SK-N-MC (cell line): ENCODE results near the gene SNAP47.

Experiments
- DNase-seq: peaks from one replicate; pipeline ENCODE4 v3.0.0-alpha.2; 2011; ENCODE audit warnings: low read depth, low spot score
- H3K27ac ChIP-seq: fragments of 200-600 bp; sonication (generic); 2 replicates; pipeline ENCODE4 v1.5.1; 2016; ENCODE audit warnings: mixed run types
- H3K36me3 ChIP-seq: fragments of 200-600 bp; sonication (generic); 2 replicates; pipeline ENCODE4 v1.6.1; 2017; ENCODE audit warnings: antibody characterized with exemption, low read length, mixed read lengths; ENCODE audit not compliant: insufficient read depth
- H3K4me3 ChIP-seq: fragments of 200-600 bp; sonication (generic); 2 replicates; pipeline ENCODE4 v1.5.1; 2016
- H3K9ac ChIP-seq: fragments of 200-600 bp; sonication (generic); 2 replicates; pipeline ENCODE4 v1.8.0; 2017; ENCODE audit warnings: mixed run types, mixed read lengths; ENCODE audit not compliant: insufficient read length
- H3K9me3 ChIP-seq: fragments of 200-600 bp; sonication (generic); 2 replicates; pipeline ENCODE4 v1.6.1; 2017; ENCODE audit warnings: low read depth, mild to moderate bottlenecking, antibody characterized with exemption, low read length, moderate library complexity, mixed read lengths
- EZH2 ChIP-seq: fragments of 200-600 bp; sonication (generic); IDR thresholded peaks from one replicate; pipeline ENCODE4 v1.6.1; 2017; ENCODE audit warnings: antibody characterized with exemption
- FOXP2 ChIP-seq: optimal IDR thresholded peaks from 2 replicates; pipeline ENCODE3; 2011; ENCODE audit warnings: mild to moderate bottlenecking, moderate library complexity; ENCODE audit not compliant: insufficient read depth; ENCODE audit errors: extremely low read length, control extremely low read depth
- POLR2AphosphoS5 ChIP-seq: IDR thresholded peaks from 2 replicates; pipeline ENCODE4 v1.6.1; 2012; ENCODE audit warnings: mild to moderate bottlenecking, low read depth, low read length, borderline replicate concordance

Gene SNAP47

GRCh38 chr1:227730630-227731151, 4.5 kb upstream of the SNAP47 start:
- Histone ChIP-seq H3K9me3 (no peaks in the 10 kb centered on the region), H3K4me3 (no peak overlapping the region), H3K27ac (no peak overlapping the region), H3K36me3 (peaks cover 15% of the 10 kb centered on the region), H3K9ac (no peak overlapping the region)
- no peak for TF ChIP-seq EZH2
- TF ChIP-seq POLR2AphosphoS5 = no peak
- TF ChIP-seq FOXP2 = no peak
- no peak for DNase-seq

GRCh38 chr1:227731241-227731677, 4.0 kb upstream of the SNAP47 start:
- DNase-seq = no peak
- H3K36me3 ChIP-seq = peaks cover 15% of the 10 kb centered on the region
- no peak overlapping the region for H3K27ac ChIP-seq
- TF ChIP-seq EZH2 (no peak), FOXP2 (no peak), POLR2AphosphoS5 (no peak)
- no peak overlapping the region for H3K4me3 ChIP-seq
- no peak overlapping the region for H3K9ac ChIP-seq
- H3K9me3 ChIP-seq = no peaks in the 10 kb centered on the region

- Histone ChIP-seq H3K4me3 (no peak overlapping the region), H3K9ac (no peak overlapping the region), H3K27ac (no peak overlapping the region), H3K36me3 (peaks cover 15% of the 10 kb centered on the region), H3K9me3 (no peaks in the 10 kb centered on the region)
- DNase-seq = no peak
- TF ChIP-seq EZH2 (no peak), POLR2AphosphoS5 (no peak), FOXP2 (no peak)
Observed at GRCh38 chr1:227731696-227732585, 3.3 kb upstream of the SNAP47 start.

- peaks cover 15% of the 10 kb centered on the region for H3K36me3 ChIP-seq
- no peak overlapping the region for H3K27ac ChIP-seq
- no peak for TF ChIP-seq EZH2
- TF ChIP-seq POLR2AphosphoS5 = no peak
- no peak for TF ChIP-seq FOXP2
- no peaks in the 10 kb centered on the region for H3K9me3 ChIP-seq
- no peak overlapping the region for H3K4me3 ChIP-seq
- DNase-seq = no peak
- H3K9ac ChIP-seq = no peak overlapping the region
Observed at GRCh38 chr1:227732586-227733308, 2.5 kb upstream of the SNAP47 start.

- no peak overlapping the region for H3K27ac ChIP-seq
- DNase-seq = no peak
- no peak overlapping the region for H3K9ac ChIP-seq
- no peaks in the 10 kb centered on the region for H3K9me3 ChIP-seq
- TF ChIP-seq FOXP2 (no peak), POLR2AphosphoS5 (no peak), EZH2 (no peak)
- H3K4me3 ChIP-seq = no peak overlapping the region
- peaks cover 15% of the 10 kb centered on the region for H3K36me3 ChIP-seq
Observed at GRCh38 chr1:227733309-227733705, 1.9 kb upstream of the SNAP47 start.

- TF ChIP-seq FOXP2 (no peak), POLR2AphosphoS5 (no peak), EZH2 (no peak)
- Histone ChIP-seq H3K9ac (peak overlapping the region; percentile 89), H3K36me3 (peaks cover 15% of the 10 kb centered on the region), H3K4me3 (peak overlapping the region; percentile 96), H3K9me3 (no peaks in the 10 kb centered on the region), H3K27ac (no peak overlapping the region)
- no peak for DNase-seq
Observed at GRCh38 chr1:227733751-227734545, 1.3 kb upstream of the SNAP47 start.

GRCh38 chr1:227734546-227734855, 734 bp upstream of the SNAP47 start:
- peak overlapping the region; percentile 89 for H3K9ac ChIP-seq
- TF ChIP-seq EZH2 (no peak), POLR2AphosphoS5 (no peak), FOXP2 (no peak)
- H3K4me3 ChIP-seq = peak overlapping the region; percentile 96
- peaks cover 15% of the 10 kb centered on the region for H3K36me3 ChIP-seq
- no peak for DNase-seq
- no peaks in the 10 kb centered on the region for H3K9me3 ChIP-seq
- no peak overlapping the region for H3K27ac ChIP-seq

- TF ChIP-seq POLR2AphosphoS5 (no peak), EZH2 (no peak), FOXP2 (no peak)
- H3K27ac ChIP-seq = no peak overlapping the region
Observed at GRCh38 chr1:227735539-227736285, 477 bp downstream of the SNAP47 start.

More at GRCh38 chr1:227735539-227736285, 477 bp downstream of the SNAP47 start:
- peak overlapping the region; percentile 96 for H3K4me3 ChIP-seq
- H3K36me3 ChIP-seq = peaks cover 15% of the 10 kb centered on the region
- peak overlapping the region; percentile 88 for H3K9ac ChIP-seq
- no peak for DNase-seq
- H3K9me3 ChIP-seq = no peaks in the 10 kb centered on the region
